Right cardiac atrium (tissue), 5 donors: ENCODE measurements around the gene IL10RB. TPM values are rescaled to one million over a fixed set of nuclear protein-coding genes. Genes with fewer than 3 reads are reported as not detected.

Experiments
- ATAC-seq, 2 donors: fragments of 200-7000 bp; cut with Tn5 transposase; one replicate each; pipeline versions ENCODE4 v1.8.0 to v1.9.1; 2020; ENCODE audit warnings: moderate library complexity in 2 of 2, mild to moderate bottlenecking in 1 of 2
- DNase-seq, 3 donors: peaks; one replicate each; pipeline ENCODE4 v3.0.0-alpha.2; 2020
- H3K27ac ChIP-seq: one replicate; pipeline ENCODE4 v1.5.1; 2013; ENCODE audit warnings: mild to moderate bottlenecking, low read length, control low read depth, moderate library complexity
- H3K27me3 ChIP-seq: one replicate; pipeline ENCODE4 v1.6.1; 2013; ENCODE audit not compliant: control insufficient read depth, insufficient read depth
- H3K4me1 ChIP-seq: one replicate; pipeline ENCODE4 v1.6.1; 2013; ENCODE audit warnings: low read length; ENCODE audit not compliant: control insufficient read depth, insufficient read depth
- H3K4me3 ChIP-seq: one replicate; pipeline ENCODE4 v1.5.1; 2013; ENCODE audit warnings: low read length, control low read depth
- H3K9me3 ChIP-seq: one replicate; pipeline ENCODE4 v1.6.1; 2013; ENCODE audit warnings: low read length; ENCODE audit not compliant: control insufficient read depth
- WGBS: extraction: QIAGEN DNeasy Blood & Tissue Kit; methylation state at CpG from one replicate; pipeline ENCODE4 v1.1.7; 2013; 5-methylcytosine and 5-hydroxymethylcytosine counted together
- intact Hi-C, 4 donors: fragments of 100-400 bp; cut with DNase I; formaldehyde crosslinking; loops; one replicate each; pipeline versions ENCODE4 v1.11.0 to v1.14.0; 2022 to 2023
- polyA plus RNA-seq: library from polyadenylated mRNA; stranded (reverse); fragments of 200-250 nt; gene quantifications from one replicate; pipeline ENCODE4 v1.2.3, GENCODE V29; 2013
- total RNA-seq, 4 donors: library from RNA; stranded (reverse); fragmentation: NEBNext Ultra II Directional; extraction: Animal tissue kit (Norgen Biotek cat#: 25700); gene quantifications; one replicate each; pipeline ENCODE4 v1.2.1, GENCODE V29; 2021
- donor health status: healthy with polysubstance abuse.
- donor health status: DM: no; HTN: yes; CAD: no.
- donor health status: DM: no; HTN: no; CAD: no.
- donor health status: DM: no; HTN: yes; CAD: no; lungs with severe emphysema.
- donor health status: DM: yes; HTN: yes; CAD: no.

The IL10RB gene
- total and polyA plus RNA-seq, 5 donors: 9.8 to 11.9 (median 11.5) TPM

DNA sequence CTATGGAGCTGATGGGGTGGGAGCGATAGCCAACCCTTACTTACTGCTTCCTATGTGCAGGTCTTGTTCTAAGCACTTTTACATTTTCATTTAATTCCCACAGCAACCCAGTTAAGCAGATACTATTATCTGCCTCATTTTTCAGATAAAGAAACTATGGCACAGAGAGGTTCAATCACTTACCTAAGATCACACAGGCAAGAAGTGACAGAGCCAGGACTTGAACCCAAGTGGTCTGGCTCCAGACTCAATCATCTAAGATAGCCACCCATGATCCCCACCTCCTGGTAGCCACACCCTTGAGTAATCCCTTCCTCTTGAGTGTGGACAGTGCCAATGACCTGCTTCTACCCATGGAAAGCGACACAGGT, 35.5 kb downstream of the IL10RB start:
- 83% methylated on average over 2 of the region's 2 CpGs for WGBS
- H3K27ac ChIP-seq: peak overlapping the region; percentile 89
- peaks cover 14% of the 10 kb centered on the region for H3K4me1 ChIP-seq

DNA sequence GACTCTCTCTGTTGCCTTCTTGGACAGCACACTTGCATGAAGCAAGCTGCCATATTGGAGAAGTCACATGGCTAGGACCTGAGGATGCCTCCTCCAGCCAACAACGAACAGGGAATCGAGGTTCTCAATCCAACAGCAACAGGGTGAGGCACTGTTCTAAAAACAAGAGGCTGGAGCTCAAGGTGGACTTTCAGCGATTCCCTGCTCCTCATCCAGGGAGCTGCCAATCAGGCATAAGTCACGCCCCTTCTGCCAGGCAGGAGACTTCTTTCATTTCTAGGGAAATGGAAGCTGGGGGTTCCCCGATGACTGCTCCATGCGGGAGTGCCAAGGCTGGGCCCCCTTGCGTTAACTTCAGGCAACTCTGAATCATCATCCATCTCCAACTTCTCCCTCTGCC, 35.9 kb downstream of the IL10RB start:
- intact Hi-C loops: no loop called here
- ATAC-seq (no peak), DNase-seq (no peak)
- no peaks in the 10 kb centered on the region for H3K9me3 ChIP-seq
- no peak overlapping the region for H3K4me3 ChIP-seq
- no peaks in the 10 kb centered on the region for H3K27me3 ChIP-seq
- 87% methylated on average over 7 of the region's 7 CpGs for WGBS
- H3K27ac ChIP-seq: peak overlapping the region; percentile 89
- peaks cover 14% of the 10 kb centered on the region for H3K4me1 ChIP-seq

More for the DNA sequence above, 35.5 kb downstream of the IL10RB start:
- no peaks in the 10 kb centered on the region for H3K27me3 ChIP-seq
- H3K4me3 ChIP-seq: no peak overlapping the region
- no peaks in the 10 kb centered on the region for H3K9me3 ChIP-seq
- intact Hi-C loops: no loop called here
- no peak for ATAC-seq
- DNase-seq: no peak

GRCh38 chr21:33302796-33303195, 36.6 kb downstream of the IL10RB start:
- Histone ChIP-seq H3K4me3 (no peak overlapping the region), H3K27ac (no peak overlapping the region), H3K27me3 (no peaks in the 10 kb centered on the region), H3K4me1 (peaks cover 14% of the 10 kb centered on the region), H3K9me3 (no peaks in the 10 kb centered on the region)
- no peak for DNase-seq
- no peak for ATAC-seq
- intact Hi-C loops: no loop called here
- WGBS: 96% methylated on average over 7 of the region's 7 CpGs

- no peak for DNase-seq
- Histone ChIP-seq H3K4me3 (no peak overlapping the region), H3K27ac (no peak overlapping the region), H3K9me3 (no peaks in the 10 kb centered on the region), H3K4me1 (peaks cover 12% of the 10 kb centered on the region), H3K27me3 (no peaks in the 10 kb centered on the region)
- ATAC-seq: no peak
- intact Hi-C loops: no loop called here
- WGBS: 95% methylated on average over 4 of the region's 4 CpGs
Observed at GRCh38 chr21:33305344-33305671, 39.1 kb downstream of the IL10RB start.

DNA sequence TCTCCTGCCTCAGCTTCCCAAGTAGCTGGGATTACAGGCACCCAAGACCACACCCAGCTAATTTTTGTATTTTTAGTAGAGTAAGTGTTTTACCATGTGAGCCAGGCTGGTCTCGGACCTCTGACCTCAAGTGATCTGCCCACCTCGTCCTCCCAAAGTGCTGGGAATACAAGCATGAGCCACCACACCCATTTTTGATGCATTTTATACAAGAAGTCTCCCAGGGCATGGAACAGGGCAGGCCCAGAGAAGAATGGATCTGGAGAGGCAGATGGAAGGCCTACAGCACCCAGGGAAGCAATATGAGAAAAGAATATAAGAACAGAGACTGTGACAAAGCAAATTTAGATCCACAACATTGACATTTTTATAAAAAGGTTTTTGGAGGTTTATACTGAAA, 39.8 kb downstream of the IL10RB start:
- Histone ChIP-seq H3K27ac (no peak overlapping the region), H3K9me3 (no peaks in the 10 kb centered on the region), H3K4me3 (no peak overlapping the region), H3K4me1 (peaks cover 10% of the 10 kb centered on the region), H3K27me3 (no peaks in the 10 kb centered on the region)
- ATAC-seq (no peak), DNase-seq (no peak)
- 93% methylated on average over 2 of the region's 2 CpGs for WGBS
- intact Hi-C loops: no loop called here

GRCh38 chr21:33308586-33309490, 42.7 kb downstream of the IL10RB start:
- intact Hi-C loops: no loop called here
- no peaks in the 10 kb centered on the region for H3K4me1 ChIP-seq
- DNase-seq (no peak), ATAC-seq (no peak)
- H3K27me3 ChIP-seq: no peaks in the 10 kb centered on the region
- H3K9me3 ChIP-seq: no peaks in the 10 kb centered on the region
- no peak overlapping the region for H3K27ac ChIP-seq
- no peak overlapping the region for H3K4me3 ChIP-seq
- WGBS: 33% methylated on average over 6 of the region's 6 CpGs

DNA sequence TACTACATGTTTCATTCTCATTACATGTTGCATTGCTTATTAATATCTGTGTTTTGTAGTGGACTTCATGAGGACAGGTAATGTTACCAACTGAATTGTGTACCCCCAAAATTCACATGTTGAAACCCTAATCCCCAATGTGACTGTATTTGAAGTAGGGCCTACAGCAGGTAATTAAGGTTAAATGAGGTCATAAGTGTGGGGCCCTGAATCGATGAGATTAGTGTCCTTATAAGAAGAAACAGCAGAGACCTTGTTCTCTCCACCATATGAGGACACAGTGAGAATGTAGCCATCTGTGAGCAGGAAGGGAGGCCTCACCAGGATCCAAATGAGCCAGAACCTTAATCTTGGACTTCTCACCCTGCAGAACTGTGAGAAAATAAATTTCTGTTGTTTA, 43.6 kb downstream of the IL10RB start:
- intact Hi-C loops: no loop called here
- ATAC-seq (no peak), DNase-seq (no peak)
- WGBS: 96% methylated on average over 1 of the region's 1 CpG
- no peak overlapping the region for H3K27ac ChIP-seq
- no peaks in the 10 kb centered on the region for H3K27me3 ChIP-seq
- H3K4me3 ChIP-seq: no peak overlapping the region
- H3K9me3 ChIP-seq: no peaks in the 10 kb centered on the region
- no peaks in the 10 kb centered on the region for H3K4me1 ChIP-seq

DNA sequence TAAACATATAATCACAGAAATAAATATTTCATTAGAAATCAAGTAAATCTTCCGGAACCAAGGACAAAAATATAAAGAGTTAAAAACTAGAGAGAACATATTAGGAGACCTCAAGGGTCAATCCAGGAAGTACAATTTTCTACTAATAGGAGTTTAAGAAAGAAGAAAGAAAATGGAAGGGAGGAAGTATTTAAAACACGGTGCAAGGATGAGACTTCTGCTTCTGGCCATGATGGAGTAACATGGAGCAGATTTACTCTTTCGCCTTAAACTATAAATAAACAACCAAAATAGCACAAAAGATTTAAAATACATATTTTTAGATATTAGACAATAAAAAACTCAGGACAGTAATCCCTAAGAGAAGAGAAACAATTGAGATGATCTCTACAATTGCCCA, 46.0 kb downstream of the IL10RB start:
- no peaks in the 10 kb centered on the region for H3K27me3 ChIP-seq
- WGBS: 90% methylated on average over 3 of the region's 3 CpGs
- no peaks in the 10 kb centered on the region for H3K9me3 ChIP-seq
- DNase-seq (no peak), ATAC-seq (no peak)
- H3K4me1 ChIP-seq: no peaks in the 10 kb centered on the region
- H3K27ac ChIP-seq: no peak overlapping the region
- intact Hi-C loops: no loop called here
- no peak overlapping the region for H3K4me3 ChIP-seq

DNA sequence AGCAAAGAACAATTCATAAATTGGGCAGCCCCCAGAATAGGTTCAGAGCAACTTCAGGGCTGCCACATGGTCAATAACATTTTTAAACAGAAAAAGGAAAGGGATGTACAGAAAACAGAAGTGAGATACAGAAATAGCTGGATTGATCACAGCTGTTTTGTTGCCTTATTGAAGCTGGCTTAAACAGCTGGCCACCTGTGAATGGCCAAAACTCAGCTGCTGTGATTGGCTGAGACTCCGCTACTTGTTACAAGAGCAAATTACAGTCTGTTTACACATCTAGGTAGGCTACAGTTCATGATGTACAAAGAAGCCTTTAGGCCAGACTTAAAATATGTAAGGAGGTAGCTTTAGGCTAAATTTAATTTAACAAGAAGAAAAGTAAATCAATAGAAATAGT, 47.0 kb downstream of the IL10RB start:
- DNase-seq (no peak), ATAC-seq (no peak)
- Histone ChIP-seq H3K27ac (no peak overlapping the region), H3K4me3 (no peak overlapping the region), H3K4me1 (no peaks in the 10 kb centered on the region), H3K27me3 (no peaks in the 10 kb centered on the region), H3K9me3 (no peaks in the 10 kb centered on the region)
- 97% methylated on average over 1 of the region's 1 CpG for WGBS
- intact Hi-C loops: no loop called here

- no peak overlapping the region for H3K4me3 ChIP-seq
- H3K9me3 ChIP-seq: no peaks in the 10 kb centered on the region
- intact Hi-C loops: no loop called here
- no peaks in the 10 kb centered on the region for H3K4me1 ChIP-seq
- no peaks in the 10 kb centered on the region for H3K27me3 ChIP-seq
- DNase-seq: no peak
- 81% methylated on average over 4 of the region's 4 CpGs for WGBS
- no peak overlapping the region for H3K27ac ChIP-seq
- ATAC-seq: no peak
Observed at GRCh38 chr21:33313611-33314010, 47.4 kb downstream of the IL10RB start.

GRCh38 chr21:33314111-33314510, 47.9 kb downstream of the IL10RB start:
- WGBS: 77% methylated on average over 4 of the region's 4 CpGs
- H3K9me3 ChIP-seq: no peaks in the 10 kb centered on the region
- H3K4me3 ChIP-seq: no peak overlapping the region
- DNase-seq (no peak), ATAC-seq (no peak)
- intact Hi-C loops: no loop called here
- H3K27ac ChIP-seq: no peak overlapping the region
- H3K4me1 ChIP-seq: no peaks in the 10 kb centered on the region
- no peaks in the 10 kb centered on the region for H3K27me3 ChIP-seq
